Activated CD8-positive, alpha-beta memory T cell treated with anti-CD3 and anti-CD28 coated beads, Interleukin-2, amount 50 U/mL, for 24 hours (primary cell): ENCODE results near the gene OR2A25.
"Not testable (repeated sequence)": the region's sequence is repeated elsewhere in the genome, so short reads cannot be mapped to it uniquely, and the experiment has no call there.

Experiments used
- DNase-seq: peaks from one replicate; pipeline ENCODE4 v3.0.0-alpha.2; 2020; ENCODE audit errors: extremely low read depth

OR2A25 gene

GRCh38 chr7:144069511-144069910 lies at the start of gene OR2A25:
OR2A25 (plus strand) TSS chr7:144069811; CDS start chr7:144074220, 4,409 bp downstream.
- no peak for DNase-seq

- DNase-seq, result no peak
Observed at GRCh38 chr7:144020340-144020739, 49.3 kb upstream of the OR2A25 start.

- DNase-seq, result no peak
Observed at GRCh38 chr7:144022169-144022568, 47.4 kb upstream of the OR2A25 start.

GRCh38 chr7:144023171-144023827 lies 46.3 kb upstream of the OR2A25 start:
- no peak for DNase-seq

- no peak for DNase-seq
Observed at GRCh38 chr7:144024213-144024612, 45.4 kb upstream of the OR2A25 start.

- DNase-seq, result no peak
Observed at GRCh38 chr7:144026203-144026883, 43.3 kb upstream of the OR2A25 start.

GRCh38 chr7:144027070-144027469 lies 42.5 kb upstream of the OR2A25 start:
- DNase-seq, result no peak

- DNase-seq, result no peak
Observed at GRCh38 chr7:144027974-144028373, 41.6 kb upstream of the OR2A25 start.

GRCh38 chr7:144028547-144028946 lies 41.1 kb upstream of the OR2A25 start:
- DNase-seq, result no peak

- no peak for DNase-seq
Observed at GRCh38 chr7:144032516-144032915, 37.1 kb upstream of the OR2A25 start.

GRCh38 chr7:144032985-144033709 lies 36.5 kb upstream of the OR2A25 start:
- DNase-seq, result no peak

- no peak for DNase-seq
Observed at GRCh38 chr7:144035385-144035784, 34.2 kb upstream of the OR2A25 start.

- no peak for DNase-seq
Observed at GRCh38 chr7:144036302-144036885, 33.2 kb upstream of the OR2A25 start.

- DNase-seq, result no peak
Observed at GRCh38 chr7:144037414-144038035, 32.1 kb upstream of the OR2A25 start.

- DNase-seq, result no peak
Observed at GRCh38 chr7:144038887-144039286, 30.7 kb upstream of the OR2A25 start.

GRCh38 chr7:144048648-144049047 lies 21.0 kb upstream of the OR2A25 start, which contains the start of gene OR2A5:
OR2A5 (plus strand) TSS chr7:144048948; CDS start chr7:144050402, 1,454 bp downstream.
- no peak for DNase-seq

- DNase-seq, result no peak
Observed at GRCh38 chr7:144049491-144049890, 20.1 kb upstream of the OR2A25 start.

GRCh38 chr7:144050093-144050492 lies 19.5 kb upstream of the OR2A25 start:
- DNase-seq, result no peak

GRCh38 chr7:144050884-144051283 lies 18.7 kb upstream of the OR2A25 start:
- DNase-seq, result not testable (repeated sequence)

GRCh38 chr7:144057954-144058353 lies 11.7 kb upstream of the OR2A25 start:
- DNase-seq, result no peak

GRCh38 chr7:144063710-144064109 lies 5.9 kb upstream of the OR2A25 start:
- no peak for DNase-seq

GRCh38 chr7:144069953-144070352 lies 342 bp downstream of the OR2A25 start:
- no peak for DNase-seq
